WTC11 (cell line): ENCODE measurements around the gene BEGAIN. TPM values are rescaled to one million over a fixed set of nuclear protein-coding genes. Genes with fewer than 3 reads are reported as not detected.

Experiments
- ATAC-seq: fragments of 200-7000 bp; cut with Tn5 transposase; 2 replicates; pipeline ENCODE4 v1.10.0; 2021; ENCODE audit warnings: mild to moderate bottlenecking, moderate library complexity
- CTCF ChIA-PET: fragments of 300-600 bp; sonication (Branson Sonifier 250); formaldehyde crosslinking; loops from one replicate; lab custom pipeline; 2021; ENCODE audit warnings: antibody characterized with exemption; lab: Charles Lee
- POLR2A ChIA-PET: fragments of 350-600 bp; sonication (Branson Sonifier 250); formaldehyde crosslinking; loops from one replicate; lab custom pipeline; 2021; ENCODE audit warnings: antibody characterized with exemption; lab: Charles Lee
- DNase-seq: peaks from one replicate; pipeline ENCODE4 v3.0.0; 2021; ENCODE audit warnings: low spot score
- H3K27ac Mint-ChIP-seq: 2 replicates; pipeline ENCODE4 v1.8.0; 2021; ENCODE audit warnings: mixed read lengths
- H3K27me3 Mint-ChIP-seq: 2 replicates; pipeline ENCODE4 v1.8.0; 2021; ENCODE audit warnings: low read depth, mild to moderate bottlenecking, moderate library complexity, mixed read lengths
- H3K36me3 Mint-ChIP-seq: 2 replicates; pipeline ENCODE4 v1.8.0; 2021; ENCODE audit warnings: mixed read lengths
- H3K4me1 Mint-ChIP-seq: 2 replicates; pipeline ENCODE4 v1.8.0; 2022; ENCODE audit warnings: mixed read lengths
- H3K4me3 Mint-ChIP-seq: 2 replicates; pipeline ENCODE4 v1.8.0; 2021; ENCODE audit warnings: mild to moderate bottlenecking, moderate library complexity, mixed read lengths
- H3K9me3 Mint-ChIP-seq: 2 replicates; pipeline ENCODE4 v1.8.0; 2021; ENCODE audit warnings: mixed read lengths
- ESRRA ChIP-seq: sonication (generic); formaldehyde crosslinking; IDR thresholded peaks from 2 replicates; pipeline ENCODE4 v1.8.1; 2022; ENCODE audit warnings: mild to moderate bottlenecking, missing genetic modification reagents, borderline replicate concordance
- FOXJ3 ChIP-seq: sonication (generic); formaldehyde crosslinking; IDR thresholded peaks from 2 replicates; pipeline ENCODE4 v1.9.0; 2021; ENCODE audit warnings: missing genetic modification reagents, mild to moderate bottlenecking, borderline replicate concordance
- FOXK1 ChIP-seq: sonication (generic); formaldehyde crosslinking; IDR thresholded peaks from 2 replicates; pipeline ENCODE4 v1.8.0; 2022; ENCODE audit warnings: mild to moderate bottlenecking, moderate library complexity, missing genetic modification reagents
- GRHL2 ChIP-seq: fragments of 250-450 bp; sonication (Bioruptor Pico); IDR thresholded peaks from 2 replicates; pipeline ENCODE4 v1.8.0; 2022; ENCODE audit warnings: mild to moderate bottlenecking, moderate library complexity; ENCODE audit not compliant: insufficient replicate concordance, severe bottlenecking
- GTF2I ChIP-seq: fragments of 250-450 bp; sonication (Bioruptor Pico); conservative IDR thresholded peaks from 2 replicates; pipeline ENCODE4 v1.4.0; 2021; ENCODE audit warnings: mild to moderate bottlenecking
- IRF2 ChIP-seq: sonication (generic); formaldehyde crosslinking; IDR thresholded peaks from 2 replicates; pipeline ENCODE4 v1.8.0; 2022; ENCODE audit warnings: low read depth, missing genetic modification reagents, borderline replicate concordance
- SOX15 ChIP-seq: fragments of 250-450 bp; sonication (Bioruptor Pico); IDR thresholded peaks from 2 replicates; pipeline ENCODE4 v1.9.0; 2021; ENCODE audit warnings: mild to moderate bottlenecking
- TEAD4 ChIP-seq: sonication (generic); formaldehyde crosslinking; IDR thresholded peaks from 2 replicates; pipeline ENCODE4 v1.8.0; 2022; ENCODE audit warnings: mild to moderate bottlenecking, missing genetic modification reagents
- ZNF138 ChIP-seq: sonication (generic); formaldehyde crosslinking; conservative IDR thresholded peaks from 2 replicates; pipeline ENCODE4 v1.8.1; 2022; ENCODE audit warnings: mild to moderate bottlenecking, moderate library complexity, missing genetic modification reagents
- ZNF219 ChIP-seq: sonication (generic); formaldehyde crosslinking; IDR thresholded peaks from 2 replicates; pipeline ENCODE4 v1.8.0; 2023; ENCODE audit warnings: missing genetic modification reagents, mild to moderate bottlenecking, borderline replicate concordance
- ZNF396 ChIP-seq: fragments of 250-450 bp; sonication (Bioruptor Pico); IDR thresholded peaks from 2 replicates; pipeline ENCODE4 v1.8.0; 2021; ENCODE audit warnings: mild to moderate bottlenecking, moderate library complexity, borderline replicate concordance
- ZNF423 ChIP-seq: fragments of 250-450 bp; sonication (Bioruptor Pico); IDR thresholded peaks from 2 replicates; pipeline ENCODE4 v2.1.2; 2022; ENCODE audit warnings: mild to moderate bottlenecking, moderate library complexity
- total RNA-seq: library from RNA; stranded (reverse); gene quantifications from 3 replicates; pipeline ENCODE4 v1.2.3, GENCODE V29; 2021
- TF ChIP-seq, protein P1 (sequence below): sonication (generic); formaldehyde crosslinking; IDR thresholded peaks from 2 replicates; pipeline ENCODE4 v1.8.0; 2022; ENCODE audit warnings: mild to moderate bottlenecking, missing genetic modification reagents
- TF ChIP-seq, protein P2 (sequence below): sonication (generic); formaldehyde crosslinking; IDR thresholded peaks from 2 replicates; pipeline ENCODE4 v1.8.0; 2023; ENCODE audit warnings: missing genetic modification reagents, mild to moderate bottlenecking, borderline replicate concordance
- TF ChIP-seq, protein P3 (sequence below): sonication (generic); formaldehyde crosslinking; IDR thresholded peaks from 2 replicates; pipeline ENCODE4 v1.8.1; 2023; ENCODE audit warnings: mild to moderate bottlenecking, missing genetic modification reagents, moderate library complexity
- TF ChIP-seq, protein P4 (sequence below): sonication (generic); formaldehyde crosslinking; IDR thresholded peaks from 2 replicates; pipeline ENCODE4 v1.8.1; 2023; ENCODE audit warnings: mild to moderate bottlenecking, missing genetic modification reagents
- TF ChIP-seq, protein P5 (sequence below): sonication (generic); formaldehyde crosslinking; IDR thresholded peaks from 2 replicates; pipeline ENCODE4 v1.8.1; 2022; ENCODE audit warnings: low read depth, mild to moderate bottlenecking, moderate library complexity, missing genetic modification reagents, borderline replicate concordance

The BEGAIN gene
- total RNA-seq, 1 experiment from 2014 or later: 1.3 TPM

DNA sequence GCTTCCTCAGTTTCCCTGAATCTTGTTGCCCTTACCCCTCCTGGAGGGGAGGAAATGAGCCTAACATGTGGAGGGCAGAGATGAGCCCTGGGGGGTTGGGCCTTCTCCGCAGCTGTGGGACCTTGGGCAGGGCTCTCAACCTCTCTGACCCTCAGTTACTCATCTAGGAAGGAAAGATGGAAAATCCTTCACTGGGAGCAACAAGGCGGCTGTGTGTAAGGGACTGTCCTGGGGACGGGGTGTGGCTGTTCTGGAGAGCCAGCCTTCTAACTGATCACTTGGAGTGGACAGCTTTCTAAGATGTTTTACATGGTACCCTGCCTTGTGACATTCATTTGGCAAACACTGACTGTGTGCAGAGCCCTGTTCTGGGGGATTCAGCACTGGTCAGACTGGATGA is 14.7 kb downstream of the BEGAIN start:
- POLR2A ChIA-PET: no interaction called here
- CTCF ChIA-PET: interaction anchor here (1.0 to 4.7 kb wide), 5 partner anchors 33 to 155 kb away, joined by 3 to 21 read pairs (median 3); no protein-coding TSS in a partner anchor
- peak overlapping the region; percentile 31 for H3K4me3 Mint-ChIP-seq
- peaks cover 23% of the 10 kb centered on the region for H3K4me1 Mint-ChIP-seq
- ATAC-seq (no peak), DNase-seq (no peak)
- no peaks in the 10 kb centered on the region for H3K9me3 Mint-ChIP-seq
- TF ChIP-seq FOXJ3: no peak
- TF ChIP-seq GTF2I (CRISPR knock-in tag): no peak
- TF ChIP-seq, protein P1, sequence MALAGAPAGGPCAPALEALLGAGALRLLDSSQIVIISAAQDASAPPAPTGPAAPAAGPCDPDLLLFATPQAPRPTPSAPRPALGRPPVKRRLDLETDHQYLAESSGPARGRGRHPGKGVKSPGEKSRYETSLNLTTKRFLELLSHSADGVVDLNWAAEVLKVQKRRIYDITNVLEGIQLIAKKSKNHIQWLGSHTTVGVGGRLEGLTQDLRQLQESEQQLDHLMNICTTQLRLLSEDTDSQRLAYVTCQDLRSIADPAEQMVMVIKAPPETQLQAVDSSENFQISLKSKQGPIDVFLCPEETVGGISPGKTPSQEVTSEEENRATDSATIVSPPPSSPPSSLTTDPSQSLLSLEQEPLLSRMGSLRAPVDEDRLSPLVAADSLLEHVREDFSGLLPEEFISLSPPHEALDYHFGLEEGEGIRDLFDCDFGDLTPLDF (CRISPR knock-in tag): no peak
- TF ChIP-seq, protein P2, sequence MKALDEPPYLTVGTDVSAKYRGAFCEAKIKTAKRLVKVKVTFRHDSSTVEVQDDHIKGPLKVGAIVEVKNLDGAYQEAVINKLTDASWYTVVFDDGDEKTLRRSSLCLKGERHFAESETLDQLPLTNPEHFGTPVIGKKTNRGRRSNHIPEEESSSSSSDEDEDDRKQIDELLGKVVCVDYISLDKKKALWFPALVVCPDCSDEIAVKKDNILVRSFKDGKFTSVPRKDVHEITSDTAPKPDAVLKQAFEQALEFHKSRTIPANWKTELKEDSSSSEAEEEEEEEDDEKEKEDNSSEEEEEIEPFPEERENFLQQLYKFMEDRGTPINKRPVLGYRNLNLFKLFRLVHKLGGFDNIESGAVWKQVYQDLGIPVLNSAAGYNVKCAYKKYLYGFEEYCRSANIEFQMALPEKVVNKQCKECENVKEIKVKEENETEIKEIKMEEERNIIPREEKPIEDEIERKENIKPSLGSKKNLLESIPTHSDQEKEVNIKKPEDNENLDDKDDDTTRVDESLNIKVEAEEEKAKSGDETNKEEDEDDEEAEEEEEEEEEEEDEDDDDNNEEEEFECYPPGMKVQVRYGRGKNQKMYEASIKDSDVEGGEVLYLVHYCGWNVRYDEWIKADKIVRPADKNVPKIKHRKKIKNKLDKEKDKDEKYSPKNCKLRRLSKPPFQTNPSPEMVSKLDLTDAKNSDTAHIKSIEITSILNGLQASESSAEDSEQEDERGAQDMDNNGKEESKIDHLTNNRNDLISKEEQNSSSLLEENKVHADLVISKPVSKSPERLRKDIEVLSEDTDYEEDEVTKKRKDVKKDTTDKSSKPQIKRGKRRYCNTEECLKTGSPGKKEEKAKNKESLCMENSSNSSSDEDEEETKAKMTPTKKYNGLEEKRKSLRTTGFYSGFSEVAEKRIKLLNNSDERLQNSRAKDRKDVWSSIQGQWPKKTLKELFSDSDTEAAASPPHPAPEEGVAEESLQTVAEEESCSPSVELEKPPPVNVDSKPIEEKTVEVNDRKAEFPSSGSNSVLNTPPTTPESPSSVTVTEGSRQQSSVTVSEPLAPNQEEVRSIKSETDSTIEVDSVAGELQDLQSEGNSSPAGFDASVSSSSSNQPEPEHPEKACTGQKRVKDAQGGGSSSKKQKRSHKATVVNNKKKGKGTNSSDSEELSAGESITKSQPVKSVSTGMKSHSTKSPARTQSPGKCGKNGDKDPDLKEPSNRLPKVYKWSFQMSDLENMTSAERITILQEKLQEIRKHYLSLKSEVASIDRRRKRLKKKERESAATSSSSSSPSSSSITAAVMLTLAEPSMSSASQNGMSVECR (CRISPR knock-in tag): no peak
- no peak for TF ChIP-seq GRHL2
- TF ChIP-seq, protein P3, sequence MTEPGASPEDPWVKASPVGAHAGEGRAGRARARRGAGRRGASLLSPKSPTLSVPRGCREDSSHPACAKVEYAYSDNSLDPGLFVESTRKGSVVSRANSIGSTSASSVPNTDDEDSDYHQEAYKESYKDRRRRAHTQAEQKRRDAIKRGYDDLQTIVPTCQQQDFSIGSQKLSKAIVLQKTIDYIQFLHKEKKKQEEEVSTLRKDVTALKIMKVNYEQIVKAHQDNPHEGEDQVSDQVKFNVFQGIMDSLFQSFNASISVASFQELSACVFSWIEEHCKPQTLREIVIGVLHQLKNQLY: no peak
- TF ChIP-seq ESRRA (CRISPR knock-in tag): no peak
- H3K36me3 Mint-ChIP-seq: no peaks in the 10 kb centered on the region
- H3K27me3 Mint-ChIP-seq: peaks cover 30% of the 10 kb centered on the region
- H3K27ac Mint-ChIP-seq: peak overlapping the region; percentile 40

DNA sequence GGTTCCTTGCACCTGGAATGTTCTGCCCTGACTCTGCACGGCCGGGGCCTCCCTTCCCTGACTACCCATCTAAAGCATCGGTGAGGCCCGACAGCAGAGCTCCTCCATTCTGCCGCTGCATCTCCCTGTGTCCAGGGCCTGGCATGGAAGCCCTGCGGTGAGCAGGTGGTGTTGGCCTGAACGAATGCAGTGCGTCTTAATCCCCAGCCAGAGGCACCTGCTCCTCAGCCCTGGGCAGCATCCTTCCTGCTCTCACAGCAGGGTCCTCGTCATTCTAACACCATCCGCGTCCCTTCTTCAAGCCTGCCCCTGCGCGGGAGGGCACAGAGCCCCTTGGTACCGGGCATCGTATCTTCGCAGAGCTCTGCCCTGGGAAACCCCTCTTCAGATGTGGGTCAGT is 15.4 kb downstream of the BEGAIN start:
- Mint-ChIP-seq H3K27me3 (peaks cover 34% of the 10 kb centered on the region), H3K9me3 (no peaks in the 10 kb centered on the region), H3K36me3 (no peaks in the 10 kb centered on the region), H3K4me3 (no peak overlapping the region), H3K27ac (no peak overlapping the region), H3K4me1 (peaks cover 23% of the 10 kb centered on the region)
- CTCF ChIA-PET: interaction anchor here (1.0 to 4.7 kb wide), 2 partner anchors 74 to 154 kb away, joined by 5 to 21 read pairs; no protein-coding TSS in a partner anchor
- TF ChIP-seq FOXJ3: no peak
- TF ChIP-seq, protein P4, sequence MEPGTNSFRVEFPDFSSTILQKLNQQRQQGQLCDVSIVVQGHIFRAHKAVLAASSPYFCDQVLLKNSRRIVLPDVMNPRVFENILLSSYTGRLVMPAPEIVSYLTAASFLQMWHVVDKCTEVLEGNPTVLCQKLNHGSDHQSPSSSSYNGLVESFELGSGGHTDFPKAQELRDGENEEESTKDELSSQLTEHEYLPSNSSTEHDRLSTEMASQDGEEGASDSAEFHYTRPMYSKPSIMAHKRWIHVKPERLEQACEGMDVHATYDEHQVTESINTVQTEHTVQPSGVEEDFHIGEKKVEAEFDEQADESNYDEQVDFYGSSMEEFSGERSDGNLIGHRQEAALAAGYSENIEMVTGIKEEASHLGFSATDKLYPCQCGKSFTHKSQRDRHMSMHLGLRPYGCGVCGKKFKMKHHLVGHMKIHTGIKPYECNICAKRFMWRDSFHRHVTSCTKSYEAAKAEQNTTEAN (CRISPR knock-in tag): no peak
- no peak for TF ChIP-seq SOX15
- TF ChIP-seq GRHL2: no peak
- no peak for TF ChIP-seq FOXK1
- no peak for TF ChIP-seq IRF2 (CRISPR knock-in tag)
- TF ChIP-seq, protein P5, sequence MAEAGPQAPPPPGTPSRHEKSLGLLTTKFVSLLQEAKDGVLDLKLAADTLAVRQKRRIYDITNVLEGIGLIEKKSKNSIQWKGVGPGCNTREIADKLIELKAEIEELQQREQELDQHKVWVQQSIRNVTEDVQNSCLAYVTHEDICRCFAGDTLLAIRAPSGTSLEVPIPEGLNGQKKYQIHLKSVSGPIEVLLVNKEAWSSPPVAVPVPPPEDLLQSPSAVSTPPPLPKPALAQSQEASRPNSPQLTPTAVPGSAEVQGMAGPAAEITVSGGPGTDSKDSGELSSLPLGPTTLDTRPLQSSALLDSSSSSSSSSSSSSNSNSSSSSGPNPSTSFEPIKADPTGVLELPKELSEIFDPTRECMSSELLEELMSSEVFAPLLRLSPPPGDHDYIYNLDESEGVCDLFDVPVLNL (CRISPR knock-in tag): no peak
- TF ChIP-seq ZNF138 (CRISPR knock-in tag): no peak
- no peak for TF ChIP-seq ZNF396 (CRISPR knock-in tag)
- TF ChIP-seq ZNF423 (CRISPR knock-in tag): no peak
- no peak for TF ChIP-seq TEAD4 (CRISPR knock-in tag)
- no peak for TF ChIP-seq ZNF219 (CRISPR knock-in tag)
- DNase-seq: no peak
- ATAC-seq: no peak
- POLR2A ChIA-PET: no interaction called here
